IMR-90 (cell line): ENCODE data around the gene ABCA4. TPM values are rescaled to one million over a fixed set of nuclear protein-coding genes. Genes with fewer than 3 reads are reported as not detected.

Source experiments
- ATAC-seq: fragments of 200-7000 bp; cut with Tn5 transposase; 2 replicates; pipeline ENCODE4 v1.9.1; 2020; ENCODE audit warnings: low read depth, mild to moderate bottlenecking, moderate library complexity
- BruUV-seq: library from RNA; stranded (reverse); fragments of 400-500 nt; replicated peaks from 2 replicates; lab custom pipeline; 2021; lab: Mats Ljungman, UMichigan
- CTCF ChIA-PET: fragments of 300-600 bp; formaldehyde crosslinking; extraction: SDS; loops from one replicate; lab custom pipeline; 2021; ENCODE audit warnings: antibody characterized with exemption; lab: Yijun Ruan, JAX
- POLR2A ChIA-PET: fragments of 300-600 bp; sonication (Branson Sonifier 250); formaldehyde crosslinking; loops from one replicate; lab custom pipeline; 2022; ENCODE audit warnings: antibody characterized with exemption; ENCODE audit not compliant: unreplicated experiment; lab: Charles Lee
- DNase-seq: peaks from one replicate; pipeline ENCODE4 v3.0.0; 2013
- H2AFZ ChIP-seq: replicated peaks from 2 replicates; pipeline ENCODE3; 2013; ENCODE audit warnings: low read length, mild to moderate bottlenecking; ENCODE audit not compliant: poor library complexity
- H2AK5ac ChIP-seq: 2 replicates; pipeline ENCODE4 v1.6.1; 2013; ENCODE audit warnings: low read depth, low read length, inconsistent platforms
- H2AK9ac ChIP-seq: replicated peaks from 2 replicates; pipeline ENCODE3; 2013; ENCODE audit warnings: mild to moderate bottlenecking, low read depth, low read length, moderate library complexity; ENCODE audit not compliant: poor library complexity
- H2BK120ac ChIP-seq: 2 replicates; pipeline ENCODE4 v1.6.1; 2013; ENCODE audit warnings: low read depth, low read length, inconsistent platforms
- H2BK15ac ChIP-seq: 3 replicates; pipeline ENCODE4 v1.6.1; 2013; ENCODE audit warnings: low read depth, low read length, inconsistent platforms
- H2BK20ac ChIP-seq: 2 replicates; pipeline ENCODE4 v1.6.1; 2013; ENCODE audit warnings: low read depth, mild to moderate bottlenecking, inconsistent platforms, low read length, moderate library complexity
- H2BK5ac ChIP-seq: 2 replicates; pipeline ENCODE4 v1.6.1; 2013; ENCODE audit warnings: mild to moderate bottlenecking, low read depth, low read length, inconsistent platforms; ENCODE audit not compliant: poor library complexity, severe bottlenecking
- H3K14ac ChIP-seq: replicated peaks from 2 replicates; pipeline ENCODE4 v1.6.1; 2013; ENCODE audit warnings: low read depth, low read length, inconsistent platforms
- H3K18ac ChIP-seq: 2 replicates; pipeline ENCODE4 v1.6.1; 2013; ENCODE audit warnings: low read depth, low read length, control low read depth
- H3K23ac ChIP-seq: 2 replicates; pipeline ENCODE4 v1.6.1; 2013; ENCODE audit warnings: low read depth, low read length, inconsistent platforms
- H3K27ac ChIP-seq: 2 replicates; pipeline ENCODE4 v1.5.1; 2013; ENCODE audit warnings: mild to moderate bottlenecking, control low read depth, low read length; ENCODE audit not compliant: insufficient read depth
- H3K27me3 ChIP-seq: 2 replicates; pipeline ENCODE4 v1.6.1; 2013; ENCODE audit warnings: low read length; ENCODE audit not compliant: control insufficient read depth, insufficient read depth
- H3K36me3 ChIP-seq: 2 replicates; pipeline ENCODE4 v1.6.1; 2013; ENCODE audit warnings: low read length, mixed read lengths; ENCODE audit not compliant: control insufficient read depth, insufficient read depth
- H3K4ac ChIP-seq: 2 replicates; pipeline ENCODE4 v1.6.1; 2013; ENCODE audit warnings: low read depth, low read length, inconsistent platforms
- H3K4me1 ChIP-seq: 2 replicates; pipeline ENCODE4 v1.6.1; 2013; ENCODE audit warnings: low read length, mixed read lengths; ENCODE audit not compliant: control insufficient read depth, insufficient read depth
- H3K4me2 ChIP-seq: 2 replicates; pipeline ENCODE4 v1.6.1; 2013; ENCODE audit warnings: low read depth, mild to moderate bottlenecking, control low read depth, low read length, moderate library complexity
- H3K4me3 ChIP-seq: 2 replicates; pipeline ENCODE4 v1.5.1; 2013; ENCODE audit warnings: low read depth, mild to moderate bottlenecking, control low read depth, low read length, moderate library complexity; ENCODE audit not compliant: insufficient read depth
- H3K56ac ChIP-seq: 2 replicates; pipeline ENCODE4 v1.6.1; 2013; ENCODE audit warnings: low read length, inconsistent platforms; ENCODE audit not compliant: insufficient read depth; ENCODE audit errors: extremely low read depth
- H3K79me1 ChIP-seq, 2 experiments: 2 replicates each; pipeline ENCODE4 v1.6.1; 2013; ENCODE audit warnings: low read length in 2 of 2, inconsistent platforms in 1 of 2, low read depth in 1 of 2
- H3K9ac ChIP-seq: 2 replicates; pipeline ENCODE4 v1.6.1; 2013; ENCODE audit warnings: low read depth, low read length, control low read depth
- H3K9me1 ChIP-seq: 2 replicates; pipeline ENCODE4 v1.6.1; 2013; ENCODE audit warnings: low read length, inconsistent platforms; ENCODE audit not compliant: insufficient read depth
- H3K9me3 ChIP-seq: 2 replicates; pipeline ENCODE4 v1.6.1; 2013; ENCODE audit warnings: low read length; ENCODE audit not compliant: control insufficient read depth, insufficient read depth
- H4K20me1 ChIP-seq: 2 replicates; pipeline ENCODE4 v1.6.1; 2013; ENCODE audit warnings: low read length, inconsistent platforms; ENCODE audit not compliant: insufficient read depth
- H4K5ac ChIP-seq: 2 replicates; pipeline ENCODE4 v1.6.1; 2013; ENCODE audit warnings: mild to moderate bottlenecking, low read depth, low read length, control low read depth
- H4K8ac ChIP-seq, 2 experiments: 2 replicates each; pipeline ENCODE4 v1.6.1; 2013; ENCODE audit warnings: low read depth in 2 of 2, low read length in 2 of 2, control low read depth in 1 of 2, inconsistent platforms in 1 of 2
- H4K91ac ChIP-seq: 2 replicates; pipeline ENCODE4 v1.6.1; 2013; ENCODE audit warnings: low read depth, low read length, inconsistent platforms; ENCODE audit not compliant: insufficient read depth
- CEBPB ChIP-seq: IDR thresholded peaks from 2 replicates; pipeline ENCODE4 v1.6.1; 2012; ENCODE audit warnings: low read depth, low read length, improper control_type of control experiment
- FOS ChIP-seq: fragments of 150-350 bp; IDR thresholded peaks from 2 replicates; pipeline ENCODE4 v1.6.1; 2016; ENCODE audit warnings: low read depth, low read length
- RCOR1 ChIP-seq: IDR thresholded peaks from 2 replicates; pipeline ENCODE4 v1.6.1; 2012; ENCODE audit warnings: mild to moderate bottlenecking, low read length, improper control_type of control experiment; ENCODE audit not compliant: insufficient replicate concordance
- WGBS, 2 experiments: methylation state at CpG; one replicate each; pipeline versions ENCODE4 v1.1.5 to v1.1.7; 2013; ENCODE audit warnings: missing lambda C conversion rate in 2 of 2; ENCODE audit not compliant: insufficient read length in 1 of 2; ENCODE audit errors: extremely low coverage in 2 of 2; 5-methylcytosine and 5-hydroxymethylcytosine counted together
- dilution Hi-C: fragments of 300-500 bp; cut with HindIII; formaldehyde crosslinking; loops from one replicate; pipeline ENCODE4 v1.14.3; 2018; ENCODE audit warnings: low sequenced_read_pairs; ENCODE audit not compliant: unreplicated experiment
- in situ Hi-C: fragments of 300-500 bp; cut with MboI; formaldehyde crosslinking; loops from 3 replicates; pipeline ENCODE4 v1.14.3; 2019; ENCODE audit warnings: low sequenced_read_pairs, inconsistent platforms, mixed read lengths
- intact Hi-C: fragments of 100-400 bp; cut with micrococcal nuclease; formaldehyde crosslinking; loops from 2 replicates; pipeline ENCODE4 v1.10.0; 2022
- polyA plus RNA-seq, 3 experiments: library from polyadenylated mRNA; depleted of rRNA; stranded (reverse); fragments of >200 nt; gene quantifications; 2 replicates each; pipeline ENCODE4 v1.2.3, GENCODE V29; 2012; ENCODE audit warnings: low replicate concordance in 1 of 3
- total RNA-seq: library from RNA; depleted of rRNA; stranded (reverse); fragments of >200 nt; gene quantifications from 2 replicates; pipeline ENCODE4 v1.2.3, GENCODE V29; 2012

The ABCA4 gene
- total and polyA plus RNA-seq, 2 of the 4 experiments (the other 2 are of a cell fraction), result under 0.01 to 0.36 TPM

- Histone ChIP-seq H2AK9ac (no peak overlapping the region), H2AFZ (peak overlapping the region; percentile 28), H3K9me3 (no peaks in the 10 kb centered on the region), H4K20me1 (no peaks in the 10 kb centered on the region), H4K91ac (peak overlapping the region; percentile 10; the same call in 1 of the 2 replicates), H3K36me3 (no peaks in the 10 kb centered on the region), H3K23ac (no peak overlapping the region), H3K9ac (no peak overlapping the region), H3K4ac (no peak overlapping the region), H3K4me3 (no peak overlapping the region), H2AK5ac (no peak overlapping the region), H4K5ac (no peak overlapping the region), H3K18ac (no peak overlapping the region), H3K4me2 (no peak overlapping the region), H2BK120ac (no peak overlapping the region; the same call in 1 of the 2 replicates), H3K27me3 (peaks cover 7% of the 10 kb centered on the region), H2BK15ac (no peak overlapping the region), H3K79me1 (no peaks in the 10 kb centered on the region), H3K9me1 (no peaks in the 10 kb centered on the region), H2BK20ac (peak overlapping the region; percentile 74), H3K14ac (no peak overlapping the region), H2BK5ac (no peak overlapping the region), H3K27ac (no peak overlapping the region), H4K8ac (no peak overlapping the region), H3K56ac (no peak overlapping the region), H3K4me1 (peaks cover 8% of the 10 kb centered on the region)
- CTCF ChIA-PET, result interaction anchor here (1.3 kb wide), 1 partner anchor 17 kb away, joined by 4 read pairs; no protein-coding TSS in a partner anchor
- in situ Hi-C loops, result no loop called here
- no TSS peak for BruUV-seq
- WGBS, 2 experiments, result 93% methylated on average over 3 of the region's 4 CpGs; no CpG with 5 or more reads in 1 of the 2 experiments
- peak; percentile 31; the same call in 1 of the 2 replicates for TF ChIP-seq FOS
- TF ChIP-seq RCOR1, result no peak
- peak; percentile 65 for TF ChIP-seq CEBPB
- dilution Hi-C loops, result no loop called here
- peak; percentile 69 for DNase-seq
- POLR2A ChIA-PET, result no interaction called here
- peak; percentile 25 for ATAC-seq
- intact Hi-C loops, result no loop called here
These were observed 156.2 kb downstream of the ABCA4 start for GRCh38 chr1:93964777-93965200.
